Thoracic aorta (tissue), 2 donors: Measurements from ENCODE around the gene WDR36. TPM values are rescaled to one million over a fixed set of nuclear protein-coding genes. Genes with fewer than 3 reads are reported as not detected.

Experiments
- ATAC-seq: fragments of 150-250 bp; one replicate; pipeline ENCODE4 v1.8.0; 2017; ENCODE audit warnings: low read depth; ENCODE audit not compliant: insufficient number of reproducible peaks, low FRiP score
- DNase-seq: peaks from one replicate; pipeline ENCODE4 v3.0.0-alpha.2; 2020; ENCODE audit warnings: low spot score
- H3K27ac ChIP-seq, 2 donors: fragments of 200-600 bp; sonication (generic); 1 replicate in 1 of 2; 2 replicates in 1 of 2; pipeline ENCODE4 v1.5.1; 2016; ENCODE audit warnings: mild to moderate bottlenecking in 2 of 2, moderate library complexity in 2 of 2
- H3K27me3 ChIP-seq: fragments of 200-600 bp; sonication (generic); replicated peaks from 2 replicates; pipeline ENCODE4 v1.6.0; 2016; ENCODE audit warnings: mild to moderate bottlenecking; ENCODE audit not compliant: insufficient read depth
- H3K36me3 ChIP-seq: fragments of 200-600 bp; sonication (generic); one replicate; pipeline ENCODE4 v1.5.1; 2016
- H3K4me1 ChIP-seq, 2 donors: fragments of 200-600 bp; sonication (generic); 1 replicate in 1 of 2; 2 replicates in 1 of 2; pipeline versions ENCODE4 v1.5.1 to v1.6.0; 2016; ENCODE audit warnings: low read depth in 2 of 2, mild to moderate bottlenecking in 1 of 2; ENCODE audit not compliant: control insufficient read depth in 1 of 2
- H3K4me3 ChIP-seq: fragments of 200-600 bp; sonication (generic); 2 replicates; pipeline ENCODE4 v1.5.1; 2016; ENCODE audit warnings: mild to moderate bottlenecking
- H3K9me3 ChIP-seq: fragments of 200-600 bp; sonication (generic); 2 replicates; pipeline ENCODE4 v1.5.1; 2016
- CTCF ChIP-seq: fragments of 200-600 bp; sonication (generic); IDR thresholded peaks from one replicate; pipeline ENCODE4 v1.5.1; 2019; ENCODE audit warnings: antibody characterized with exemption
- total RNA-seq, 2 donors: library from RNA; depleted of rRNA; stranded (reverse); fragments of >200 nt; gene quantifications; one replicate each; pipeline versions ENCODE4 v1.1.0 to v1.2.3, GENCODE V29; 2016

WDR36 gene
- total RNA-seq, 2 donors from 2014 or later: 11.0 to 29.4 TPM

- Histone ChIP-seq H3K4me3 (no peak overlapping the region), H3K27me3 (no peaks in the 10 kb centered on the region), H3K36me3 (no peaks in the 10 kb centered on the region), H3K9me3 (no peaks in the 10 kb centered on the region), H3K4me1 (no peaks in the 10 kb centered on the region), H3K27ac (no peak overlapping the region)
- DNase-seq: no peak
- no peak for ATAC-seq
- no peak for TF ChIP-seq CTCF
These were observed 59.9 kb downstream of the WDR36 start for GRCh38 chr5:111151998-111152397.

- H3K36me3 ChIP-seq: no peaks in the 10 kb centered on the region
- no peaks in the 10 kb centered on the region for H3K9me3 ChIP-seq
- no peak overlapping the region for H3K4me3 ChIP-seq
- ATAC-seq (no peak), DNase-seq (no peak)
- H3K27me3 ChIP-seq: no peaks in the 10 kb centered on the region
- H3K4me1 ChIP-seq: no peaks in the 10 kb centered on the region
- TF ChIP-seq CTCF: no peak
- no peak overlapping the region for H3K27ac ChIP-seq
These were observed 61.3 kb downstream of the WDR36 start for GRCh38 chr5:111153483-111153882.

GRCh38 chr5:111153945-111154344, 61.8 kb downstream of the WDR36 start:
- no peak for TF ChIP-seq CTCF
- Histone ChIP-seq H3K36me3 (no peaks in the 10 kb centered on the region), H3K4me1 (no peaks in the 10 kb centered on the region), H3K9me3 (no peaks in the 10 kb centered on the region), H3K27ac (no peak overlapping the region), H3K4me3 (no peak overlapping the region), H3K27me3 (no peaks in the 10 kb centered on the region)
- ATAC-seq: no peak
- DNase-seq: no peak

- no peaks in the 10 kb centered on the region for H3K4me1 ChIP-seq
- ATAC-seq (no peak), DNase-seq (peak; percentile 8)
- H3K9me3 ChIP-seq: no peaks in the 10 kb centered on the region
- H3K27ac ChIP-seq: no peak overlapping the region
- no peak overlapping the region for H3K4me3 ChIP-seq
- H3K27me3 ChIP-seq: no peaks in the 10 kb centered on the region
- peak; percentile 99 for TF ChIP-seq CTCF
- no peaks in the 10 kb centered on the region for H3K36me3 ChIP-seq
These were observed 66.1 kb downstream of the WDR36 start for GRCh38 chr5:111158105-111158744.

GRCh38 chr5:111159845-111160244, 67.7 kb downstream of the WDR36 start:
- TF ChIP-seq CTCF: no peak
- Histone ChIP-seq H3K9me3 (no peaks in the 10 kb centered on the region), H3K27ac (no peak overlapping the region), H3K27me3 (no peaks in the 10 kb centered on the region), H3K36me3 (no peaks in the 10 kb centered on the region), H3K4me1 (no peaks in the 10 kb centered on the region), H3K4me3 (no peak overlapping the region)
- ATAC-seq: no peak
- no peak for DNase-seq
